Mesenchymal stem cell (in vitro differentiated cells and primary cell): ENCODE results near the gene MEF2C. TPM values are rescaled to one million over a fixed set of nuclear protein-coding genes. Genes with fewer than 3 reads are reported as not detected.

Experiments
- small RNA-seq: library from polyadenylated mRNA; stranded (forward); fragments of <200 nt; extraction: miRNeasy Mini kit (QIAGEN cat#:217004); gene quantifications from one replicate; pipeline ENCODE3, GENCODE V24; 2013; ENCODE audit warnings: low read depth

The MEF2C gene

Small RNA genes lying within 50 kb of the gene (small RNA-seq; reads per million reads assigned to genes)
- not detected for gene AC008525.2
